A673 (cell line): Measurements from ENCODE around the gene LRRC47.

Experiments
- CTCF ChIP-seq: fragments of 300-800, 200-600 bp; sonication (generic); conservative IDR thresholded peaks from 2 replicates; pipeline ENCODE4 v1.5.1; 2017; ENCODE audit warnings: low read depth, mild to moderate bottlenecking, antibody characterized with exemption, low read length, moderate library complexity, mixed read lengths
- EZH2 ChIP-seq: fragments of 200-600 bp; sonication (generic); IDR thresholded peaks from 2 replicates; pipeline ENCODE4 v1.6.1; 2017; ENCODE audit warnings: borderline replicate concordance, low read depth, mild to moderate bottlenecking, mixed read lengths, antibody characterized with exemption, low read length; ENCODE audit not compliant: poor library complexity, severe bottlenecking

GRCh38 chr1:3740042-3740441 is 56.3 kb downstream of the LRRC47 start:
- TF ChIP-seq CTCF (no peak), EZH2 (no peak)
